Adrenal gland (tissue), 5 donors: Measurements from ENCODE around the gene MTCL3.

ENCODE experiments used
- POLR2A ChIP-seq, 2 donors: fragments of 450-650 bp; IDR thresholded peaks; one replicate each; pipeline ENCODE4 v1.6.1; 2017; ENCODE audit warnings: antibody characterized with exemption in 2 of 2, mild to moderate bottlenecking in 2 of 2, moderate library complexity in 1 of 2
- TF ChIP-seq, protein P1 (sequence below), 6 experiments: fragments of 450-650 bp in 4 of 6; fragments of 200-600 bp in 2 of 6; sonication (generic) in 1 of 6; IDR thresholded peaks; 1 replicate in 5 of 6; 2 replicates in 1 of 6; pipeline versions ENCODE4 v1.5.1 to v1.8.0; 2016 to 2021; ENCODE audit warnings: antibody characterized with exemption in 6 of 6, mild to moderate bottlenecking in 2 of 6, moderate library complexity in 1 of 6
- donor health status: DM: no; HTN: no; CAD: no.

DNA sequence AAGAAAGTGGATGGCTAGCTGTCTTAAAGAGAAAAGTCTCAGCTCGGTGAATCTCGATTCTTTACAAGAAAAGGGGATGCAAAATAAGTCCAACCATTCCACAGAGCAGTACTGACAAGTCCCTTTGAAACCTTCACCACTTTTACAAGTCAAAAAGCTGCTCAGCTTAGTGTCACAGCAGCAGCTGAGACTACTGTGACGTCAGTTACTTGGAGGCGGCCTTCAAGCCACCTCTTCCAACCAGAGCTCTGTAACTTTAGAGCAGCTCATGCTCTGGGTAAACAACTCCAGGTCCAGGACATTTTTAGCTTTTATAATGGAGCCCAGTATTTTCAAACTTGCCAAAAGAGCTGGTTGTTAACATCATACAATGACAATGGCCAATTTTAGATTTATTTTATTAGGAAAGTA, 59.9 kb downstream of the MTCL3 start, which contains the start of gene KIAA0408:
- TF ChIP-seq, protein P1, sequence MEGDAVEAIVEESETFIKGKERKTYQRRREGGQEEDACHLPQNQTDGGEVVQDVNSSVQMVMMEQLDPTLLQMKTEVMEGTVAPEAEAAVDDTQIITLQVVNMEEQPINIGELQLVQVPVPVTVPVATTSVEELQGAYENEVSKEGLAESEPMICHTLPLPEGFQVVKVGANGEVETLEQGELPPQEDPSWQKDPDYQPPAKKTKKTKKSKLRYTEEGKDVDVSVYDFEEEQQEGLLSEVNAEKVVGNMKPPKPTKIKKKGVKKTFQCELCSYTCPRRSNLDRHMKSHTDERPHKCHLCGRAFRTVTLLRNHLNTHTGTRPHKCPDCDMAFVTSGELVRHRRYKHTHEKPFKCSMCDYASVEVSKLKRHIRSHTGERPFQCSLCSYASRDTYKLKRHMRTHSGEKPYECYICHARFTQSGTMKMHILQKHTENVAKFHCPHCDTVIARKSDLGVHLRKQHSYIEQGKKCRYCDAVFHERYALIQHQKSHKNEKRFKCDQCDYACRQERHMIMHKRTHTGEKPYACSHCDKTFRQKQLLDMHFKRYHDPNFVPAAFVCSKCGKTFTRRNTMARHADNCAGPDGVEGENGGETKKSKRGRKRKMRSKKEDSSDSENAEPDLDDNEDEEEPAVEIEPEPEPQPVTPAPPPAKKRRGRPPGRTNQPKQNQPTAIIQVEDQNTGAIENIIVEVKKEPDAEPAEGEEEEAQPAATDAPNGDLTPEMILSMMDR (IDR thresholded peaks at IDR 0.05): no peak
- no peak for TF ChIP-seq POLR2A (IDR thresholded peaks at IDR 0.05)
